Dendritic cell treated with granulocyte-macrophage colony-stimulating factor and Interleukin-4, amounts not matched to agents 40 ng/mL and 50 ng/mL, for 4 days (primary cell): ENCODE results near the gene CD99.
"Not testable (repeated sequence)": the region's sequence is repeated elsewhere in the genome, so short reads cannot be mapped to it uniquely, and the experiment has no call there.

Experiments used
- H3K27ac Mint-ChIP-seq: one replicate; pipeline ENCODE4 v1.8.0; 2022; ENCODE audit warnings: mild to moderate bottlenecking, mixed read lengths
- H3K27me3 Mint-ChIP-seq: one replicate; pipeline ENCODE4 v1.8.0; 2022; ENCODE audit warnings: mild to moderate bottlenecking, mixed read lengths
- H3K36me3 Mint-ChIP-seq: one replicate; pipeline ENCODE4 v1.8.0; 2022; ENCODE audit warnings: low read depth, mixed read lengths
- H3K4me1 Mint-ChIP-seq: one replicate; pipeline ENCODE4 v1.8.0; 2022; ENCODE audit warnings: low read depth, mixed read lengths
- H3K4me3 Mint-ChIP-seq: one replicate; pipeline ENCODE4 v1.8.0; 2022; ENCODE audit warnings: mild to moderate bottlenecking, moderate library complexity, mixed read lengths
- H3K9me3 Mint-ChIP-seq: one replicate; pipeline ENCODE4 v1.8.0; 2022; ENCODE audit warnings: mixed read lengths
- intact Hi-C: fragments of 100-400 bp; cut with micrococcal nuclease; formaldehyde crosslinking; loops from one replicate; pipeline ENCODE4 v1.15.0; 2022

Gene CD99

GRCh38 chrX:2767631-2768455, 76.7 kb downstream of the CD99 start:
- Mint-ChIP-seq H3K27ac (no peak overlapping the region), H3K4me1 (peaks cover 16% of the 10 kb centered on the region)
- intact Hi-C loops, result no loop called here

GRCh38 chrX:2769615-2770014, 78.5 kb downstream of the CD99 start:
- Mint-ChIP-seq H3K27ac (no peak overlapping the region), H3K4me3 (no peak overlapping the region), H3K27me3 (no peaks in the 10 kb centered on the region), H3K9me3 (peaks cover 20% of the 10 kb centered on the region), H3K36me3 (no peaks in the 10 kb centered on the region), H3K4me1 (peaks cover 16% of the 10 kb centered on the region)
- intact Hi-C loops, result no loop called here

More at GRCh38 chrX:2767631-2768455, 76.7 kb downstream of the CD99 start:
- Mint-ChIP-seq H3K36me3 (no peaks in the 10 kb centered on the region), H3K9me3 (peaks cover 2% of the 10 kb centered on the region), H3K4me3 (no peak overlapping the region), H3K27me3 (no peaks in the 10 kb centered on the region)

GRCh38 chrX:2773166-2774055, 82.3 kb downstream of the CD99 start:
- H3K36me3 Mint-ChIP-seq, H3K27me3 Mint-ChIP-seq, H3K27ac Mint-ChIP-seq, intact Hi-C loops, H3K4me1 Mint-ChIP-seq, H3K4me3 Mint-ChIP-seq: not testable (repeated sequence)
- peaks cover 25% of the 10 kb centered on the region for H3K9me3 Mint-ChIP-seq

- peaks cover 25% of the 10 kb centered on the region for H3K9me3 Mint-ChIP-seq
- no peaks in the 10 kb centered on the region for H3K36me3 Mint-ChIP-seq
- intact Hi-C loops, result no loop called here
- no peaks in the 10 kb centered on the region for H3K27me3 Mint-ChIP-seq
- no peak overlapping the region for H3K4me3 Mint-ChIP-seq
- no peak overlapping the region for H3K27ac Mint-ChIP-seq
- H3K4me1 Mint-ChIP-seq, result no peaks in the 10 kb centered on the region
These were observed 83.0 kb downstream of the CD99 start for GRCh38 chrX:2774057-2774456.

GRCh38 chrX:2774776-2775175, 83.7 kb downstream of the CD99 start:
- Mint-ChIP-seq H3K9me3 (peaks cover 25% of the 10 kb centered on the region), H3K4me1 (no peaks in the 10 kb centered on the region), H3K27ac (no peak overlapping the region), H3K36me3 (no peaks in the 10 kb centered on the region), H3K4me3 (no peak overlapping the region), H3K27me3 (no peaks in the 10 kb centered on the region)
- intact Hi-C loops, result no loop called here

- H3K9me3 Mint-ChIP-seq, H3K4me1 Mint-ChIP-seq, H3K4me3 Mint-ChIP-seq, H3K27me3 Mint-ChIP-seq, H3K36me3 Mint-ChIP-seq, intact Hi-C loops, H3K27ac Mint-ChIP-seq: not testable (repeated sequence)
These were observed 89.6 kb downstream of the CD99 start for GRCh38 chrX:2780472-2781225.

GRCh38 chrX:2781226-2781571, 90.1 kb downstream of the CD99 start:
- no peaks in the 10 kb centered on the region for H3K9me3 Mint-ChIP-seq
- peaks cover 2% of the 10 kb centered on the region for H3K27me3 Mint-ChIP-seq
- H3K4me1 Mint-ChIP-seq, result no peaks in the 10 kb centered on the region
- no peak overlapping the region for H3K4me3 Mint-ChIP-seq
- H3K36me3 Mint-ChIP-seq, result no peaks in the 10 kb centered on the region
- intact Hi-C loops, result no loop called here
- no peak overlapping the region for H3K27ac Mint-ChIP-seq

- H3K27ac Mint-ChIP-seq, result no peak overlapping the region
These were observed 90.6 kb downstream of the CD99 start for GRCh38 chrX:2781698-2782097.

GRCh38 chrX:2782171-2782570, 91.1 kb downstream of the CD99 start:
- H3K27me3 Mint-ChIP-seq, result peaks cover 2% of the 10 kb centered on the region
- no peaks in the 10 kb centered on the region for H3K9me3 Mint-ChIP-seq
- no peaks in the 10 kb centered on the region for H3K36me3 Mint-ChIP-seq
- H3K27ac Mint-ChIP-seq, result no peak overlapping the region
- H3K4me3 Mint-ChIP-seq, result no peak overlapping the region
- intact Hi-C loops, result no loop called here
- H3K4me1 Mint-ChIP-seq, result no peaks in the 10 kb centered on the region

More at GRCh38 chrX:2781698-2782097, 90.6 kb downstream of the CD99 start:
- Mint-ChIP-seq H3K36me3 (no peaks in the 10 kb centered on the region), H3K4me1 (no peaks in the 10 kb centered on the region), H3K27me3 (peaks cover 2% of the 10 kb centered on the region), H3K4me3 (no peak overlapping the region), H3K9me3 (no peaks in the 10 kb centered on the region)
- intact Hi-C loops, result no loop called here

- H3K27ac Mint-ChIP-seq, result no peak overlapping the region
- H3K27me3 Mint-ChIP-seq, result peaks cover 2% of the 10 kb centered on the region
- no peaks in the 10 kb centered on the region for H3K36me3 Mint-ChIP-seq
- H3K4me3 Mint-ChIP-seq, result no peak overlapping the region
- no peaks in the 10 kb centered on the region for H3K4me1 Mint-ChIP-seq
- intact Hi-C loops, result no loop called here
- no peaks in the 10 kb centered on the region for H3K9me3 Mint-ChIP-seq
These were observed 91.7 kb downstream of the CD99 start for GRCh38 chrX:2782778-2783177.

- Mint-ChIP-seq H3K36me3 (no peaks in the 10 kb centered on the region), H3K27me3 (peaks cover 3% of the 10 kb centered on the region), H3K27ac (no peak overlapping the region), H3K4me3 (no peak overlapping the region), H3K4me1 (no peaks in the 10 kb centered on the region), H3K9me3 (no peaks in the 10 kb centered on the region)
- intact Hi-C loops, result no loop called here
These were observed 92.9 kb downstream of the CD99 start for GRCh38 chrX:2784026-2784425.

GRCh38 chrX:2785538-2785937, 94.4 kb downstream of the CD99 start:
- H3K4me1 Mint-ChIP-seq, result no peaks in the 10 kb centered on the region
- no peak overlapping the region for H3K4me3 Mint-ChIP-seq
- H3K36me3 Mint-ChIP-seq, result no peaks in the 10 kb centered on the region
- H3K9me3 Mint-ChIP-seq, result no peaks in the 10 kb centered on the region
- intact Hi-C loops, result no loop called here
- H3K27me3 Mint-ChIP-seq, result peaks cover 2% of the 10 kb centered on the region
- H3K27ac Mint-ChIP-seq, result no peak overlapping the region

- Mint-ChIP-seq H3K27me3 (peaks cover 1% of the 10 kb centered on the region), H3K4me3 (no peak overlapping the region), H3K36me3 (no peaks in the 10 kb centered on the region), H3K9me3 (no peaks in the 10 kb centered on the region), H3K27ac (no peak overlapping the region), H3K4me1 (no peaks in the 10 kb centered on the region)
- intact Hi-C loops, result no loop called here
These were observed 97.9 kb downstream of the CD99 start for GRCh38 chrX:2788980-2789379.

- intact Hi-C loops, result no loop called here
These were observed 98.5 kb downstream of the CD99 start for GRCh38 chrX:2789569-2789968.

More at GRCh38 chrX:2789569-2789968, 98.5 kb downstream of the CD99 start:
- no peak overlapping the region for H3K27ac Mint-ChIP-seq
- no peaks in the 10 kb centered on the region for H3K36me3 Mint-ChIP-seq
- H3K9me3 Mint-ChIP-seq, result no peaks in the 10 kb centered on the region
- H3K27me3 Mint-ChIP-seq, result peaks cover 1% of the 10 kb centered on the region
- no peaks in the 10 kb centered on the region for H3K4me1 Mint-ChIP-seq
- H3K4me3 Mint-ChIP-seq, result no peak overlapping the region
